HT1080 (cell line): ENCODE measurements around the gene NKX2-4. TPM values are rescaled to one million over a fixed set of nuclear protein-coding genes. Genes with fewer than 3 reads are reported as not detected.
"Not testable (repeated sequence)": the region's sequence is repeated elsewhere in the genome, so short reads cannot be mapped to it uniquely, and the experiment has no call there.

Experiments used
- DNase-seq: peaks from one replicate; pipeline ENCODE4 v3.0.0-alpha.2; 2015; ENCODE audit warnings: low read depth
- polyA plus RNA-seq, 2 experiments: library from polyadenylated mRNA; depleted of rRNA; stranded (reverse); fragments of >200 nt; gene quantifications; 2 replicates each; pipeline ENCODE4 v1.2.3, GENCODE V29; 2015
- total RNA-seq: library from RNA; depleted of rRNA; stranded (reverse); fragments of >200 nt; shearing (Covaris generic); gene quantifications from 2 replicates; pipeline ENCODE4 v1.2.3, GENCODE V29; 2014; rRNA removed

The NKX2-4 gene
- total RNA-seq, result 1.8 and 3.1 TPM in 2 replicates
- 0.90 and 1.1 TPM in 2 replicates for polyA plus RNA-seq (2015; cell fraction: cytosol; rRNA removed)
- polyA plus RNA-seq (2015; cell fraction: nucleus; rRNA removed), result 0.69 and 0.77 TPM in 2 replicates

- DNase-seq, result no peak
These were observed at the start of gene NKX2-4 for GRCh38 chr20:21397341-21398108. Gene NKX2-4, minus strand, starts transcription at chr20:21397526. Its CDS starts 127 bp downstream, at chr20:21397399.

GRCh38 chr20:21437816-21438215 is 40.5 kb upstream of the NKX2-4 start:
- DNase-seq, result no peak

- no peak for DNase-seq
These were observed 39.9 kb upstream of the NKX2-4 start for GRCh38 chr20:21437248-21437647.

GRCh38 chr20:21436205-21436604 is 38.9 kb upstream of the NKX2-4 start:
- peak; percentile 97 for DNase-seq

- no peak for DNase-seq
These were observed 38.2 kb upstream of the NKX2-4 start for GRCh38 chr20:21435576-21435975.

- DNase-seq, result peak; percentile 86
These were observed 36.1 kb upstream of the NKX2-4 start for GRCh38 chr20:21433329-21433890.

- peak; percentile 61 for DNase-seq
These were observed 35.6 kb upstream of the NKX2-4 start for GRCh38 chr20:21432911-21433310.

GRCh38 chr20:21430020-21430419 is 32.7 kb upstream of the NKX2-4 start:
- DNase-seq, result no peak

- no peak for DNase-seq
These were observed 27.5 kb upstream of the NKX2-4 start for GRCh38 chr20:21424846-21425245.

- not testable (repeated sequence) for DNase-seq
These were observed 26.4 kb upstream of the NKX2-4 start for GRCh38 chr20:21423712-21424111.

- DNase-seq, result no peak
These were observed 24.4 kb upstream of the NKX2-4 start for GRCh38 chr20:21421601-21422236.

GRCh38 chr20:21419147-21419546 is 21.8 kb upstream of the NKX2-4 start:
- not testable (repeated sequence) for DNase-seq

- DNase-seq, result not testable (repeated sequence)
These were observed 16.7 kb upstream of the NKX2-4 start for GRCh38 chr20:21413996-21414395.

- DNase-seq, result no peak
These were observed 14.4 kb upstream of the NKX2-4 start for GRCh38 chr20:21411725-21412124.

- DNase-seq, result no peak
These were observed 1.7 kb upstream of the NKX2-4 start for GRCh38 chr20:21399005-21399475.

GRCh38 chr20:21398109-21399004 is 1.0 kb upstream of the NKX2-4 start:
- no peak for DNase-seq

- no peak for DNase-seq
These were observed 556 bp downstream of the NKX2-4 start for GRCh38 chr20:21396599-21397340.

GRCh38 chr20:21395666-21396598 is 1.4 kb downstream of the NKX2-4 start:
- no peak for DNase-seq

GRCh38 chr20:21395051-21395665 is 2.2 kb downstream of the NKX2-4 start:
- DNase-seq, result no peak
